NCI-H774 (cell line): Measurements from ENCODE around the gene UVSSA.
"Not testable (repeated sequence)": the region's sequence is repeated elsewhere in the genome, so short reads cannot be mapped to it uniquely, and the experiment has no call there.

ENCODE experiments used
- DNase-seq: peaks from one replicate; lab custom pipeline; 2025; lab: John Stamatoyannopoulos, UW

The UVSSA gene

DNA sequence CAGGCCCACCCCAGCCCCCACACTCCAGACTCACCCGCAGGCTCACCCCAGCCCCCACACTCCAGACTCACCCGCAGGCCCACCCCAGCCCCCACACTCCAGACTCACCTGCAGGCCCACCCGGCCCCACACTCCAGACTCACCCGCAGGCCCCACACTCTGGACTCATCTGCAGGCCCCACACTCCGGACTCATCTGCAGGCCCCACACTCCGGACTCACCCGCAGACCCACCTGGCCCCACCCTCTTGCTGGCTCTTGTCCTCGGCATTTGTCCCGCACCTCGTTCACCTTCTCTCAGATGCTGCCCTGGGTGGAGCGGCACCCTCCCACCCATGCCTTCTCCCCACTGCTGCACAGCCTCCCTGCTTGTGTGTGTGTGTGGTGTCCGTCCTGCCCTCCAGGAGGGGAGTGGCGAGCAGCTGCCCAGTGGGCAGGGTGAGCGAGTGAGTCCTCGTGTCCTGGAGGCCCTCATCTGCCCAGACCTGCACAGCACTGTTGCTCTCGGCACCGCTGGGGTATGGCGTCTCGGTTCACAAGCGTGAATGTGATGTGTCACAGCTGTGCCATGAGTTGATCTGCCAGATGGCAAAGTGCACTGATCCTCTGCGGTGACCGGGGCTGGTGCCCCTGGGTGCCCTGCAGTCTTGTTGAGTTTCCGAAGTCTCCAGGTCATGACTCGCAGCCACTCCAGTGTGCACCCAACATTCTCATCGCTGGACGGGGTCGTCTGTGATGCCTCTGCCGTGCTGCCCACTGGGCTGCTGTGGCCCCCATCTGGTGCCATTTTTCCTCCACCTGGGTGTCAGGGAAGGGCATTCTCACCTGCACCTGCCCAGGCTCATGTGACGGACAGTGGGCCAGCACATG, 29.6 kb upstream of the UVSSA start:
- no peak for DNase-seq

DNA sequence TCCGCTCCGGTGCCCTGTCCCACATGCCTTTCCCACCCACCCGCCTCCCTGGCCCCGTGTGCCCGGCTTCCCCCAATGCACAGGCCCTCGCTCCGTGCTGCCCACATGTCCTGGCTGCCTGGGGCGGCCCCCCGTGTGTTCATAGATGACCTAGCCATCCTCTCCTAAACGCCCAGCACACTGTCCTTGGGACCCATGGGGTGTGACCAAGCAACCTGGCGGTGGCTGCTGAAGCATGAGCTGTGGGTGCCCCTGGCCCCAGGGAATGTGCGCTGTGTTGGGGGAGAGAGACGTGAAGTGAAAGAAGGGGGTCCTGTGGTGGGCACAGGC, 29.0 kb upstream of the UVSSA start:
- DNase-seq, result no peak

DNA sequence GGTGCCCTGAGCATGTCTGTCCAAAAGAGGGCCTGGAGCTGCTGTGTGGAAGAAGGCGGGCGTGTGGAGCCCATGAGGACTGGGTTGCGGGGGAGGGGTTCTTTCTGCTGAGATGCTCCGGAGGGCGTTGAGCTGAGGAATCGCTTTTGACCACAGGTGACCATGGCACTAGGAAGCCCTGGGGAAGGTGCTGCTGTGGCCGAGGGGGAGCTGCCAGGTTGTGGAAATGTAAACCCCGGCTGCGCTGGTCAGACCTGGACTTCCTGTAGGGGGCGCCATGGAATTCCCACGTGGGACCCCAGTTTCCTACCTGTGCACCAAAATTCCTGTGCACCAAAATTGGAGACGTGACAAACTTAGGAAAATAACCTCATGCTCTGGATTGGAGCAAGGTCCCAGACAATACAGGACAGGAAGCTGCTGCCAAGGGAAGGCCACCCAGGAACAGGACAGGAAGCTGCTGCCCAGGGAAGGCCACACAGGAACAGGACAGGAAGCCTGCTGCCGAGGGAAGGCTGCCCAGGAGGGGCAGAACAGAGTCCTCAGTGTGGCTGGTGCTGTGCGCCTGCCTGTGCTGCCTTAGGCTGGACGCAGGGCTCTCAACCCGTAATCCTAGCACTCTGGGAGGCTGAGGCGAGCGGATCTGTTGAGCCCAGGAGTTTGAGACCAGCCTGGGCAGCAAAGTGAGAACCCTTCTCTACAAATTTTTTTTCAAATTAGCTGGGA, 28.4 kb upstream of the UVSSA start:
- DNase-seq, result no peak

DNA sequence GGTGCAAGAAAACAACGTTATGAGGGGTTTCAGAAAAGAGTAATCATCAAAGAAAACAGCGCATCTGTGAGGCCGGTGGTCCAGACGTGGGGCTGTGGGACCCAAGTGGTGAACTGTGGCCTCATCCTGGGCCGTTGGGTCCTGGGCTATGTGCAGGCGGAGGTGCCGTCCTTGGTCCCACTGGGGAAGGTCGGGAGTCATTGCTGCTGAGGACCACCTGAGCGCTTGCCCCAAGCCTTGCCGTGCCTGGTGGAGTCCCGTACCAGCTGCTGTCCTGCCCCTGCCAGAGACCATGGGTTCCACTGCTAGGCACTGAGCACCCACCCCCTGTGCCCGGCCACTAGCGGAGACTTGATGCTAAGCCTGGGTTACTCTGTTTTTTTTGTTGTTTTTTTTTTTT, 25.5 kb upstream of the UVSSA start:
- no peak for DNase-seq

DNA sequence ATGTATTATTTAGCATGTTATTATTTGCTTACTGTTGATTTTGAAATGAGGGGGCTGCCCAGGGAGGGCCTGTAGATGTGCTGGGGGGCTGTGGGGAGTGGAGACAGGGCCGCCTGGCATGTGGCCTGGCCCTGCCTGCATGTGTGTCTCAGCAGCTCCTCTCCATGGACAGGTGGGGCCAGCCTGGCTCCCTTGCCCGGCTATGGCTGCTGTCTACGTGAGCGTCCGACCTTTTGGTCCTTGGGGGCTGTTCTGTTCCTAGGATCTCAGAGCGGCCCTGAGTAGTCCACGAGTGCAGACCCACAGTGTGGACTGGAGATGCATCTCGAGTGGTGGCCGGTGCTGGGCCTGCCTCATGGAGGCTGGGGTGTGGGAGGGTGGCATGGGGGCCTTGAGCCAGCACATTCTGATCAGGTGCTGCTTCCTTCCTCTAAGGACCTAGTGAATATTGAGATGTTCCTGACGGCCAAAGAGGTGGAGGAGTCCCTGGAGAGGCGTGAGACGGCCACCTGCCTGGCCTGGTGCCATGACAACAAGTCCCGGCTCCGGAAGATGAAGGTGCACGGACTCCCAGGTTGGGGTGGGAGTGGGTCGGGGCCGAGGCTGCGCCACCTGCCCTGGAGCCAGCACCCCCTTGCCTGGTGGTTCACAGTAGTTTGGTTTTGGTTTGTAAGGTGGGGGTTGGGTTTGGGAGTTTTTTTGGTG, 24.9 kb upstream of the UVSSA start:
- no peak for DNase-seq

DNA sequence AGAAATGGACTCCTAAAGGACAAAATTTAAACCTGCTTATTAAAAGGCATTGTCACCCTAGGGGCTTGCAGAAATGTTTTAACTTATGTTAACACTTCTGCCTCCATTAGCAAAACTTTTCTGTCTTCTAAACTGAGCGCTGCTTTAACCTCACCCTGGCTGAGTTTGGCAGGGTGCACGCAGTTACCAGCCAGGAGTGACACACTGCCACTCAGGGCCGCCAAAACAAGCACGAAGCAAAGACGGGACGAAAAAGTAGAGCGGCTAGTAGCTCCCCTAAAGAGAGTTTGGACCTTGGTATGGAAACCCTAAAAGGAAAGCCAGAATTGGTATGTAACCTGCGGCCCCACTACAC, 23.8 kb upstream of the UVSSA start:
- no peak for DNase-seq

DNA sequence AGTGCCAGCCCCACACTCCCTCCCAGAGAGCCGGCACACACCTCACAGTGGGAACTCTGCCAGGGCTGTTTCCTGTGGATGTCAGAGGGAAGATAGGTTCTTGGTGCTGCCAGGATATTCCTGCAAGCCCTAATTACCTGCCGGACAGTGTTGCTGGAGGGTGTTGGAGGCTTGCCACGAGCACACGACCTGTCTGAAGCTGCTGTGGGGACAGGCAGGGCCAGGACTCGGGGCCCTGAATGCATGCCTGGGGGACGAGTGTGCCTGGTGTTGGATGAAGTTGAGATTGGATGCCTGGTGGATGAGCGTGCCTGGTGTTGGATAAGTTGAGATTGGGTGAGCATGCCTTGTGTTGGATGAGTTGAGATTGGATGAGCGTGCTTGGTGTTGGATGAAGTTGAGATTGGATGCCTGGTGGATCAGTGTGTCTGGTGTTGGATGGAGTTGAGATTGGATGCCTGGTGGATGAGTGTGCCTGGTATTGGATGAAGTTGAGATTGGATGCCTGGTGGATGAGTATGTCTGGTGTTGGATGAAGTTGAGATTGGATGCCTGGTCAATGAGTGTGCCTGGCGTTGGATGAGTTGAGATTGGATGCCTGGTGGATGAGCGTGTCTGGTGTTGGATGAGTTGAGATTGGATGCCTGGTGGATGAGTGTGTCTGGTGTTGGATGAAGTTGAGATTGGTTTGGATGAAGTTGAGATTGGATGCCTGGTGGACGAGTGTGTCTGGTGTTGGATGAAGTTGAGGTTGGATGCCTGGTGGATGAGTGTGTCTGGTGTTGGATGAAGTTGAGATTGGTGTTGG, 23.2 kb upstream of the UVSSA start:
- DNase-seq, result no peak

DNA sequence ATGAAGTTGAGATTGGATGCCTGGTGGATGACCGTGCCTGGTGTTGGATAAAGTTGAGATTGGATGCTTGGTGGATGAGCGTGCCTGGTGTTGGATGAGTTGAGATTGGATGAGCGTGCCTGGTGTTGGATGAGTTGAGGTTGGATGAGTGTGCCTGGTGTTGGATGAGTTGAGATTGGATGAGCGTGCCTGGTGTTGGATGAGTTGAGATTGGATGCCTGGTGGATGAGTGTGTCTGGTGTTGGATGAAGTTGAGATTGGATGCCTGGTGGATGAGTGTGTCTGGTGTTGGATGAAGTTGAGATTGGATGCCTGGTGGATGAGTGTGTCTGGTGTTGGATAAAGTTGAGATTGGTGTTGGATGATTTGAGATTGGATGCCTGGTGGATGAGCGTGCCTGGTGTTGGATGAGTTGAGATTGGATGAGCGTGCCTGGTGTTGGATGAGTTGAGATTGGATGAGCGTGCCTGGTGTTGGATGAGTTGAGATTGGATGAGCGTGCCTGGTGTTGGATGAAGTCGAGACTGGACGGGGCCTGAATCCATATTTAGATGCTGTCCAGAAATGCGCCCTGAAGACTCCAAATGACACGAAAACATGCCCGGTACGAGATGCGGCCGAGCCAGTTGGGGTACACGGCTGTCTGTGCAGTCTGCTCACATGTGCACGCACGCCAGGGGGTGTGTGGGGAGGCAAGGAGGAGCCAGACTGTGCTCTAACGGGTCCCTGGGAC, 22.4 kb upstream of the UVSSA start:
- not testable (repeated sequence) for DNase-seq

DNA sequence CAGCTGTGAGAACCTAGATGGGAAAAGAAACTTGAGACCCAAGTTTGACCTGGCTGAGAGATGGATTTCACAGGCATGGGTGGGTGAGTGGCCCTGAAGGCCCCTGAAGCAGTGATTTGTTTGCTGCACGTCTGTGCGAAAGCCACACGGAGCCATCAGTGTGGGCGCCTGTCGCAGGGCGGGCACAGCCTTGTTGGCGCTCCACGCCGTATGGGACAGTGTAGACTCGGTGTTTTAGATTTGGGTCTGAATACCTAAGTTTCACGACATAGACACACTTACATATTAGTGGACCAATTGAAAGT, 21.9 kb upstream of the UVSSA start:
- no peak for DNase-seq

DNA sequence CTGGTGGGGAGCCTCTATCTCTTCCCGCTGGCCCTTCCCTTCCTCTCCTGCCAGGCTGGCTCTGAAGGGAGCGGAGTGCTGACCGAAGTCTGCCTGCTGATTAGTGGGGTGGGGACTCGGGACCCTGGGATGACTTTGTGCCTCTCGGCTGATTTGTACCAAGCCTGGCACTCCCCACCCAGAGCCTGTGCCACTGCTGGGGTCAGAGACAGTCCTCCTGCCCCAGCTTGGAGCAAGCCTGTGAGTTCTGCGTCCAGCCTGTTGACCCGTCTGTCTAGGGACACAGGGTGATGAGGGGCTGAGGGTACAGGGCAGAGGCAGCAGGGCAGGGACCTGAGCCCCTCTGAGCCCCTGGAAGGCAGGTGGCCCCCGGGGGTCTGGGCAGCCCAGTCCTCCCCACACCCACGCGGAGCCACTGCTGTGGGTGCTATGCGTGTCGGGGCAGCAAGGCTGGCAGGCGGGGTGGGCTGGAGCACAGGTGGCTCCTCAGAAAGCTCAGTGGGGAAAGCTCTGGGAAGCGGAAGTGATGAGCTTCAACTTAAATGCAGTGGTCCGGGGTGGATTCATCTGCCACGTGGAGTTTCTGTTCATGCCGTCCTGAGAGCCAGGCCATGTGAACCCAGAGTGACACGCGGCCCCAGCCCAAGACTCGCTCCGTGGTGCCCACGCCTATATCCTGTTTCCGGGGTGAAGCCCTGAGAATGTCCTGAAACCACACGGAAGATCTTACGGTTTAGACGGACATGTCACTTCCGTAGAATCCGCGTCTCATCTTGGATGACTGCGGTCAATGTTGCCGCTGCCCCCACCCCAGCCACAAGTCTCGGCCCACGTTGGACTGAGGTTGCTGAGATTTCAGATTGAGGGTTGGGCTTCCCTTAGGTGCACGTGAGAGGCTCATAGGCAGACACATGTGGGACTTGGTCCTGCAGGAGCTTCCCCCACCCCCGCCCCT, 21.1 kb upstream of the UVSSA start:
- DNase-seq, result no peak

DNA sequence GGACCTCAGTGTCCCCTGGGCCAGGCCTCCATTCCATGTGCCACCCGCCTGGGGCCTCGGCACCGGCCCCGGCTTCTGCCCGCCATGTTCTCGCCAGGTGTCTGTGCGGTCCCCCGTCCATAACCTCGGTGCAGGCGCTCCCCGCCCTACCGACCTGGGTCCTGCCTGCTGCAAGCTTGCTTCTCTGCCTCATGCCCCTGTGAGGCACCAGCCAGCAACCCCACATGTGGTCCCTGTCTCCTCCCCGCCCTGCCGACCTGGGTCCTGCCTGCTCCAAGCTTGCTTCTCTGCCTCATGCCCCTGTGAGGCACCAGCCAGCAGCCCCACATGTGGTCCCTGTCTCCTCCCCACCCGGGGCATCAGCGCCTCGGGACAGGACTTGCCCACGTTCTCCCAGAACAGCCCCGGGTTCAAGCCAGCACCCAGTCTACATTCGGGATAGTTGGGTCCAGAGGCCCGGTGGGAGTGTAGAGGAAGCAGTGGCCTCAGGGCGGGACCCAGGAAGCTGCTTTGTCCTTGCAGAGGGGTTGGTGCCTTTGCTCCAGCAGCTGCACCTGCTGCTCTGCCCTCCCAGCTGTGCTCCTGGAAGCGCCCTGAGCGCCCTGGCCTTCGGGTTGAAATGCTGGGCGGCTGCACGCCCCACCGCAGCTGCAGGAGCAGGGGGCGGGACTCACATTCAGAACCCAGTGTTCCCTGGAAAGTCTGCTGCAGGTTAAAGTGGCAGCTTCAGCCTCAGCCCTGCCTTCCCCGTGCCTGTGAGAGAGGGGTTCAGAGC, 20.1 kb upstream of the UVSSA start:
- no peak for DNase-seq

DNA sequence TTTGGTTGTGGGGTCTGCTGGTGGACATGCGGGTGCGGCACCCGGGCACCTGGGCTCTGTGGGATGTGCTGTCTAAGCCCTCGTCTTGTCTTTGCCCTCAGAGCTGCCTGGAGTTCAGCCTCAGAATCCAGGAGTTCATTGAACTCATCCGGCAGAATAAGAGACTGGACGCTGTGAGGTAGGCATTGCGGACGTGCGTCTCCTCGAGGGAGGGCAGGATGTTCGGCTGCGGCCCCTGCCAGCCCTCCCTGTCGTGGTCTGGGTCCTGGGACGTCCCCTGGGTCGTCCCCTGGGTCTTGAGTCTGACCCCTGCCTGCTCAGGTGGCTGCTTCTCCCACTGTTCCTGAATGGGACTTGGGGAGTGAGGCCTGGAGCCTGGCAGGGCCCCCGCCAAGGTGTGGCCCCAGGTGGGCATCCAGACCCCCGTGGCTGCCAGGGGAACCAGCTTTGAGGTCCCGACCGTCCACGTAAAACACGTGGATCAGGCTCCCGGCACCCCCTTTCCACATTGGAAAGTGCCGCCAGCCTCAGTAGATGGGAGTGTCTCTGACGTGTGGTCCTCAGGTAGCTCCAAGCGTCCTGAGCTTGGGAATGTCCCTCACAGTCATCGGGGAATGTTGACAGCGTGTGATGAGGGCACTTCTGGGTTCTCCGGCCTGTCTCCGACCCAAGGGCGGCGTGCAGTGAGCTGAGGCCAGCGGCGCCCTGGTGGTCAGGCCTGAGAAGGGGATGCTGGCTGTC, 19.3 kb upstream of the UVSSA start:
- DNase-seq, result no peak

DNA sequence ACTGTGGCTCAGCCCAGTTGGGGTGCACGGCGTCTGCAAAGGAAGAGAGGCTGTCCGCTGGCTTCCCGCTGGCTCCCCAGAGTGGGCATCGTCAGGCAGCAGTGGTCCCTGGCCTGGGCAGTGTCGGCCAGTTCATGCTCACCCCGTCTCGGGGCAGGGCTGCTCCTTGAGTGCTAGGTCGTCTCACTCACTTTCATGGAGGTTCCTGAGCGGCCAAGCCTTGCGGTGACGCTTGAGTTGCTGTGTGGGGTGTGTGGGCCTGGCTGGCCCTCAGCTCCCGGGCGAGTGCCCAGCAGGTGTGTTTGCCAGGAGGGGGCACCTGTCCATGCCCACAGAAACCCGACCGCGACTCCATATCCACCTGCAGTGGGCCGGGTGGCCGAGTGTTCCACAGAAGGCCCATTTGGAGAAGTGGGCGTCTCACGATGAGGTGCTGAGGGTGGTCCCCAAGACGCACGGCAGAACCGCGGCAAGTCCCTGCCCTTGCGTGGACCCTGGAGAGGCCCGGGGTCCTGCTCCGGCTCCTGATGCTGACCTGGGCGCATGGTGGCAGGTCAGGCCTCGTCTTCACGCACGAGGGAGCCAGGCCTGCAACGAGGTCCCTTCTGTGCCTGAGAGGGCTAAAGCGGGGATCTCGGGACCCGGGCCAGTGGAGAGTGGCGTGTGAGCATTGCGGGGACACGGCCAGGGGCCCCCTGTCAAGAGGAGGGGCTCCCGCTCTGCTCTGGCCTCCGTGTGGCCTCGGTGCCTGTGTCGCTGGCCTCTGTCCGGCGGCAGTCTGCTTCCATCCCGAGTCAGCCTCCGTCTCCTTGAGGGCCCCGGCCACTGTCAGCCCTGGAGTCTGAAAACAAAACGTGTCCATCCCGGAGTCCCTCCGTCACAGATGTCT, 18.5 kb upstream of the UVSSA start:
- DNase-seq, result no peak

DNA sequence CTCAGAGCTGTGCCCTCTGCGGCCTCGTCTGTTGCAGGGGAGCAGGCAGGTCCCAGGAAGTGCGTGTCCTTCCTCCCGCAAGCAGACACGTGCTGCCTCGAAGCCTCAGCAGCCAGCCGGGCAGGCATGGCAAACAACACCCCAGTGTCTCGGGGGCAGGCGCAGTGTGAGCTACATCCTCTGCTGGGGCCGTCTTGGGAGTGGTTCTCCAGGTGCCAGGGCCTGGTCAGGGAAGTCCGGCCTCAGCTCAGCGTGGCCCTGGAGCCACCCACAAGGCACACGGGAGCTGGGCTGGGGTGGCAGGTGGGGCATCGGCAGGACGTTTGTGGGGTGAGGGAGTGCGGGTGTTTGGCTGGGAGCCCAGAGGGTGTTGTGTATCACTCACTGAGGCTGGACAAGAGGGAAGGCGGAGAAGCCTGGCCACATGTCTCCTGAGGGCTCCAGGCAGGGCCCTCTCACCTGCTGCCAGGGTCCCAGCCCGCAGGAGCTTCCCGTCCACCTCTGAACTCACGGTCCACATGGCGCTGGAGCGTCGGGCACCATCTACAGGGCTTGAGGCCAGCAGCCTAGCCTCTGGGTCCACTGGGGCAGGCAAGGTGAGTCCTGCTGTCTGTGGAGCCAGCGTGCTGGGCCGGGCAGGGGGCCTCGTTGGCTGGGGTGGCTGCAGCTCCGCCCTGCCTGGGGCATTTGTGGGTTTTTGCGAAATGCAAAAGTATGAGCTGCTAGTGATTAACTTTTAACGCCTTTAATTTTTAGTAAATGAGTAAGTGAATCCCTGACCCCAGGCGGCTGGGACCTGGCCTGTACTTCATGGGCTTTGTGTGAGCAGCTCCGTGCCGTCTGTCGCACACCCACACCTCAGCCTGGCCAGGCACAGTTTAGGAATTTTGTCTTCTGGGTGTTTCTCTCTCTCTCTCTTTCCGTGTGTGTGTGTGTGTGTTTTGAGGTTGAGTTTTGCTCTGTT, 17.3 kb upstream of the UVSSA start:
- no peak for DNase-seq

DNA sequence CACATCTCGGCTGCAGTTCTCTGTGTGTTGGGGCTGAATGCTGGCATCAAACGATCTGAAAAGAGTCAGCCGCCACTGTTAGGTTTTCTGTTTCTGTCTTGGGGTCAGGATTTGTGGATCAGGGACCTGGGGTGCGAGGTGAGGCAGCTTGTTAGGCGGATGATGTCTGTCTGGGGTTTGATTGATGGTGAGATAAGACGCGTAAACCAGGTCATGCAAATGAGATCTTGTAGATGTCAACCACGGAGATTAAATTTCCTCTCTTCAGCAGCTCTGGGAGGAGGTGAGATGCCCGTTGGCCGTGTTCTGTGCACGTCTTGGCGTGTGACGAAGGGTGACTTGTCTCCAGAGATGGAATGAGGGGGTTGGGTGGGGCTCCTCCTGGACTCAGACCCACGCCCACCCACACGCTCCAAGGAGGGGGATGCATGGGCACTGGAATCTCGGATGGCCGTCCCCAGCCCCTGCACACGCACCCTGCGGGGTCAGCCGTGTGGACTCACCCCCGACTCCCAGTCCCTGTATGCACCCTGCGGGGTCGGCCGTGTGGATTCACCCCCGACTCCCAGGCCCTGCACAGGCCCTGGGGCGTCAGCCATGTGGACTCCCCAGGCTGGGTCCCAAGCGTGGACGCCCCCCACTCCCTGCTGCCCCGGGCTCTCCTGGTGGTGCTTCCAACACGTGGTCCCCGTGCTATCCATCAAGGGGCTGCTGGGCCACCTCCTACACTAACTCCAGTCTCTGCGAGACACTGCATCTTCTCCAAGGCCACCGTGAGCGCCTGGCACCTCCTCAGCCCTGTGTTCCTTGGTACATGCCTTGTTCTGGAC, 16.0 kb upstream of the UVSSA start:
- no peak for DNase-seq
